HCT116 (cell line): ENCODE results near the gene PRTG. TPM values are rescaled to one million over a fixed set of nuclear protein-coding genes. Genes with fewer than 3 reads are reported as not detected.

Experiments
- ATAC-seq: fragments of 200-7000 bp; cut with Tn5 transposase; 2 replicates; pipeline ENCODE4 v1.9.1; 2020; ENCODE audit warnings: mild to moderate bottlenecking, moderate library complexity
- BruUV-seq: library from RNA; stranded (reverse); fragments of 400-500 nt; replicated peaks from 2 replicates; lab custom pipeline; 2021; lab: Mats Ljungman, UMichigan
- CTCF ChIA-PET: fragments of 300-600 bp; sonication (Branson Sonifier 250); formaldehyde crosslinking; loops from one replicate; lab custom pipeline; 2021; ENCODE audit warnings: antibody characterized with exemption; lab: Charles Lee
- POLR2A ChIA-PET: fragments of 300-600, 350-600 bp; sonication (Branson Sonifier 250); formaldehyde crosslinking; loops from one replicate; lab custom pipeline; 2021; ENCODE audit warnings: antibody characterized with exemption; lab: Charles Lee
- RAD21 ChIA-PET, 2 experiments: fragments of 300-600 bp; sonication (Branson Sonifier 250); formaldehyde crosslinking; loops; one replicate each; lab custom pipeline; 2023; ENCODE audit warnings: low total read pairs in 2 of 2; ENCODE audit not compliant: uncharacterized antibody in 2 of 2, unreplicated experiment in 2 of 2, low non-redundant PET in 1 of 2; lab: Charles Lee
- DNase-seq: peaks from one replicate; pipeline ENCODE4 v3.0.0-alpha.2; 2010; ENCODE audit warnings: low read depth, low spot score
- H2AFZ ChIP-seq: fragments of 200-600 bp; shearing (Covaris generic), sonication (generic); 2 replicates; pipeline ENCODE4 v1.6.1; 2017; ENCODE audit warnings: low read depth, mixed run types, mixed read lengths, antibody characterized with exemption, low read length; ENCODE audit not compliant: poor library complexity, severe bottlenecking
- H3K27ac ChIP-seq: 2 replicates; pipeline ENCODE4 v1.5.1; 2012; ENCODE audit warnings: low read depth, low read length
- H3K27me3 ChIP-seq: fragments of 200-600 bp; sonication (generic); 2 replicates; pipeline ENCODE4 v1.6.1; 2016; ENCODE audit warnings: mixed run types, low read length, mixed read lengths; ENCODE audit not compliant: insufficient read depth
- H3K36me3 ChIP-seq, 2 experiments: fragments of 200-500 bp in 1 of 2; fragments of 200-600 bp in 1 of 2; sonication (Bioruptor generic) in 1 of 2; sonication (generic) in 1 of 2; 2 replicates each; pipeline versions ENCODE4 v1.5.1 to v1.6.1; 2014 to 2016; ENCODE audit warnings: low read length in 2 of 2, inconsistent platforms in 1 of 2, mixed read lengths in 1 of 2, mixed run types in 1 of 2; ENCODE audit not compliant: insufficient read depth in 2 of 2, control insufficient read depth in 1 of 2
- H3K4me1 ChIP-seq, 2 experiments: fragments of 200-600 bp in 1 of 2; sonication (generic) in 1 of 2; 2 replicates each; pipeline versions ENCODE4 v1.5.1 to v1.6.1; 2012 to 2017; ENCODE audit warnings: low read length in 2 of 2, inconsistent platforms in 1 of 2, mild to moderate bottlenecking in 1 of 2, mixed read lengths in 1 of 2, mixed run types in 1 of 2, moderate library complexity in 1 of 2; ENCODE audit not compliant: insufficient read depth in 2 of 2, control insufficient read depth in 1 of 2
- H3K4me2 ChIP-seq: fragments of 200-600 bp; sonication (generic); 2 replicates; pipeline ENCODE4 v1.6.1; 2017; ENCODE audit warnings: mixed run types, low read length, mixed read lengths
- H3K4me3 ChIP-seq, 2 experiments: fragments of 200-600 bp in 1 of 2; sonication (generic) in 1 of 2; replicated peaks in 1 of 2; 2 replicates each; pipeline ENCODE4 v1.5.1; 2011 to 2016; ENCODE audit warnings: low read length in 2 of 2, control low read depth in 1 of 2, low read depth in 1 of 2, mild to moderate bottlenecking in 1 of 2, mixed read lengths in 1 of 2, mixed run types in 1 of 2
- H3K79me2 ChIP-seq: fragments of 200-600 bp; sonication (generic); 2 replicates; pipeline ENCODE4 v1.6.1; 2017; ENCODE audit warnings: mild to moderate bottlenecking, mixed run types, low read length, moderate library complexity, mixed read lengths; ENCODE audit not compliant: insufficient read depth
- H3K9ac ChIP-seq: fragments of 200-600 bp; sonication (generic); 2 replicates; pipeline ENCODE4 v1.6.1; 2016; ENCODE audit warnings: low read length, mixed read lengths
- H3K9me2 ChIP-seq: fragments of 200-600 bp; sonication (generic), shearing (Covaris generic); 2 replicates; pipeline ENCODE4 v1.6.1; 2017; ENCODE audit warnings: mixed run types, mild to moderate bottlenecking, moderate library complexity; ENCODE audit not compliant: insufficient read depth
- H3K9me3 ChIP-seq, 2 experiments: fragments of 200-500 bp in 1 of 2; fragments of 200-600 bp in 1 of 2; sonication (Bioruptor generic) in 1 of 2; sonication (generic) in 1 of 2; 2 replicates each; pipeline ENCODE4 v1.6.1; 2014 to 2017; ENCODE audit warnings: low read length in 2 of 2, mixed read lengths in 2 of 2, inconsistent platforms in 1 of 2, low read depth in 1 of 2, mild to moderate bottlenecking in 1 of 2, mixed run types in 1 of 2, moderate library complexity in 1 of 2; ENCODE audit not compliant: control insufficient read depth in 1 of 2, insufficient read depth in 1 of 2
- H4K20me1 ChIP-seq: fragments of 200-600 bp; sonication (generic), shearing (Covaris generic); 2 replicates; pipeline ENCODE4 v1.6.1; 2017; ENCODE audit warnings: mixed run types, mild to moderate bottlenecking, moderate library complexity; ENCODE audit not compliant: insufficient read depth
- ELF1 ChIP-seq: IDR thresholded peaks from 2 replicates; pipeline ENCODE4 v1.6.1; 2012; ENCODE audit warnings: low read depth, borderline replicate concordance
- EZH2 ChIP-seq: fragments of 200-600 bp; sonication (generic); IDR thresholded peaks from 2 replicates; pipeline ENCODE4 v1.6.1; 2017; ENCODE audit warnings: antibody characterized with exemption, mixed run types
- EZH2phosphoT487 ChIP-seq: fragments of 200-600 bp; IDR thresholded peaks from 2 replicates; pipeline ENCODE4 v1.6.1; 2018; ENCODE audit warnings: antibody characterized with exemption, borderline replicate concordance
- RAD21 ChIP-seq: IDR thresholded peaks from 2 replicates; pipeline ENCODE4 v1.6.1; 2012; ENCODE audit warnings: low read depth, mild to moderate bottlenecking
- SIN3A ChIP-seq: IDR thresholded peaks from 2 replicates; pipeline ENCODE4 v1.6.1; 2012; ENCODE audit warnings: low read depth
- YY1 ChIP-seq: IDR thresholded peaks from 2 replicates; pipeline ENCODE4 v1.6.1; 2011; ENCODE audit warnings: low read length, low read depth, moderate library complexity, mild to moderate bottlenecking; ENCODE audit not compliant: insufficient replicate concordance; ENCODE audit errors: extremely low read depth
- ZFX ChIP-seq: fragments of 450-650 bp; IDR thresholded peaks from 2 replicates; pipeline ENCODE4 v1.6.1; 2017
- ZNF274 ChIP-seq: fragments of 200-500 bp; sonication (Bioruptor generic); IDR thresholded peaks from 2 replicates; pipeline ENCODE4 v1.6.1; 2014; ENCODE audit warnings: mild to moderate bottlenecking, low read depth, low read length, inconsistent platforms
- intact Hi-C: fragments of 100-400 bp; cut with micrococcal nuclease; formaldehyde crosslinking; loops from 2 replicates; pipeline ENCODE4 v1.10.0; 2022
- total RNA-seq: library from RNA; stranded (reverse); gene quantifications from one replicate; pipeline ENCODE4 v1.2.1, GENCODE V29; 2021; ENCODE audit not compliant: unreplicated experiment
- TF ChIP-seq, protein P1 (sequence below): IDR thresholded peaks from 2 replicates; pipeline ENCODE4 v1.6.1; 2012
- TF ChIP-seq, protein P2 (sequence below): IDR thresholded peaks from 2 replicates; pipeline ENCODE4 v1.6.1; 2012
- TF ChIP-seq, protein P3 (sequence below): IDR thresholded peaks from 2 replicates; pipeline ENCODE4 v1.6.1; 2011; ENCODE audit warnings: mild to moderate bottlenecking, low read length, moderate library complexity; ENCODE audit not compliant: insufficient replicate concordance; ENCODE audit errors: extremely low read depth

The PRTG gene
- total RNA-seq, 1 experiment from 2014 or later = not detected

DNA sequence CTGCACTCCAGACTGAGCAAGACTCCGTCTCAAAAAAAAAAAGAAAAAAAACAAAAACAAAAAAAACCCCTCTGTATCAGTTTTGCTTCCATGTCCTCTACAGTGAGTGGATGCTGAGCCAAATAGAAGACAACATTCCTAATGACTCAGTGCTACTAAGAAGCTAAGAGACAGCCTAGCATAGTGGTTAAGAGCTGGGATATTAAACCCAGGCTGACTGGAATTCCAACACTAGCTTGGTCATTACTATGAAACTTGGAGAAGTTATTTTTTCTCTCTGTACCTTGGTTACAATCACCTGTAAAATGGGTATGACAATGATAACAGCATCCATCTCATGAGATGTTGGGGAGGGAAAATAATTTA lies 93.9 kb downstream of the PRTG start:
- Histone ChIP-seq H3K79me2 (no peaks in the 10 kb centered on the region), H3K9ac (no peak overlapping the region), H3K27me3 (no peaks in the 10 kb centered on the region), H3K4me3 (no peak overlapping the region), H3K9me2 (no peaks in the 10 kb centered on the region), H3K4me2 (no peak overlapping the region), H2AFZ (no peak overlapping the region), H3K36me3 (no peaks in the 10 kb centered on the region), H4K20me1 (no peaks in the 10 kb centered on the region), H3K27ac (no peak overlapping the region), H3K9me3 (no peaks in the 10 kb centered on the region), H3K4me1 (no peaks in the 10 kb centered on the region)
- TF ChIP-seq ELF1 (no peak), YY1 (no peak), ZNF274 (no peak), EZH2 (no peak), SIN3A (no peak), ZFX (no peak), RAD21 (no peak)
- no TSS peak for BruUV-seq
- no peak for ATAC-seq
- ChIA-PET POLR2A (interaction anchor here (0.8 kb wide), 1 partner anchor 18 kb away, joined by 3 read pairs; no protein-coding TSS in a partner anchor), RAD21 (interaction anchor here in 1 of 2 experiments (1.0 kb wide), 1 partner anchor 197 kb away, joined by 6 read pairs; no protein-coding TSS in a partner anchor), CTCF (interaction anchor here (0.6 to 5.8 kb wide), 14 partner anchors 10 to 596 kb away, joined by 3 to 53 read pairs (median 4); no protein-coding TSS in a partner anchor)
- intact Hi-C loops = loop anchor here (2.0 to 5.0 kb wide), 2 partner anchors 598 to 778 kb away; no protein-coding TSS in a partner anchor
- DNase-seq = no peak

DNA sequence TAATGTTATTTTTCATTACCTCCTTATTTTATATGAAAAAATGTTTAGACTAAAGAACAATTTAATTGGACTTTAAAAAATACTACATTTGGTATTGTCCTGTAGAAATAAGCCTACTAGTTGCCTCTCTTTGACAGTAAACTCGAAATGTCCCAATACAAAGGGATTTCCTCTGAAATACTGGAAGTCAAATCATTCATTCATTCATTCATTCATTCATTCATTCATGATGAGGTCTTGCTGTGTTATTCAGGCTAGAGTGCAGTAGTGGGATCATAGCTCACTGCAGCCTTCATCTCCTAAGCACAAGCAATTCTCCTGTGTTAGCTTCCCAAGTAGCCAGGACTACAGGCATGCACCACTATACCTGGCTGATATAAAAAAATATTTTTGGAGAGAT lies 104.2 kb downstream of the PRTG start:
- intact Hi-C loops = no loop called here
- DNase-seq (no peak), ATAC-seq (no peak)
- Histone ChIP-seq H3K9ac (no peak overlapping the region), H3K4me2 (no peak overlapping the region), H3K9me2 (no peaks in the 10 kb centered on the region), H2AFZ (no peak overlapping the region), H3K27ac (no peak overlapping the region), H3K4me1 (no peaks in the 10 kb centered on the region), H3K27me3 (no peaks in the 10 kb centered on the region), H4K20me1 (no peaks in the 10 kb centered on the region), H3K36me3 (no peaks in the 10 kb centered on the region), H3K4me3 (no peak overlapping the region), H3K79me2 (no peaks in the 10 kb centered on the region), H3K9me3 (no peaks in the 10 kb centered on the region)
- ChIA-PET RAD21 (no interaction called here), CTCF (interaction anchor here (1.2 to 2.6 kb wide), 2 partner anchors 9 to 112 kb away, joined by 4 to 6 read pairs; no protein-coding TSS in a partner anchor), POLR2A (interaction anchor here (1.5 kb wide), 1 partner anchor 11 kb away, joined by 8 read pairs; no protein-coding TSS in a partner anchor)
- no TSS peak for BruUV-seq
- TF ChIP-seq EZH2phosphoT487 (no peak), EZH2 (no peak), RAD21 (no peak), ELF1 (no peak)
- TF ChIP-seq, protein P1, sequence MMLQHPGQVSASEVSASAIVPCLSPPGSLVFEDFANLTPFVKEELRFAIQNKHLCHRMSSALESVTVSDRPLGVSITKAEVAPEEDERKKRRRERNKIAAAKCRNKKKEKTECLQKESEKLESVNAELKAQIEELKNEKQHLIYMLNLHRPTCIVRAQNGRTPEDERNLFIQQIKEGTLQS = no peak
- TF ChIP-seq, protein P2, sequence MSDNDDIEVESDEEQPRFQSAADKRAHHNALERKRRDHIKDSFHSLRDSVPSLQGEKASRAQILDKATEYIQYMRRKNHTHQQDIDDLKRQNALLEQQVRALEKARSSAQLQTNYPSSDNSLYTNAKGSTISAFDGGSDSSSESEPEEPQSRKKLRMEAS = no peak
- TF ChIP-seq, protein P3, sequence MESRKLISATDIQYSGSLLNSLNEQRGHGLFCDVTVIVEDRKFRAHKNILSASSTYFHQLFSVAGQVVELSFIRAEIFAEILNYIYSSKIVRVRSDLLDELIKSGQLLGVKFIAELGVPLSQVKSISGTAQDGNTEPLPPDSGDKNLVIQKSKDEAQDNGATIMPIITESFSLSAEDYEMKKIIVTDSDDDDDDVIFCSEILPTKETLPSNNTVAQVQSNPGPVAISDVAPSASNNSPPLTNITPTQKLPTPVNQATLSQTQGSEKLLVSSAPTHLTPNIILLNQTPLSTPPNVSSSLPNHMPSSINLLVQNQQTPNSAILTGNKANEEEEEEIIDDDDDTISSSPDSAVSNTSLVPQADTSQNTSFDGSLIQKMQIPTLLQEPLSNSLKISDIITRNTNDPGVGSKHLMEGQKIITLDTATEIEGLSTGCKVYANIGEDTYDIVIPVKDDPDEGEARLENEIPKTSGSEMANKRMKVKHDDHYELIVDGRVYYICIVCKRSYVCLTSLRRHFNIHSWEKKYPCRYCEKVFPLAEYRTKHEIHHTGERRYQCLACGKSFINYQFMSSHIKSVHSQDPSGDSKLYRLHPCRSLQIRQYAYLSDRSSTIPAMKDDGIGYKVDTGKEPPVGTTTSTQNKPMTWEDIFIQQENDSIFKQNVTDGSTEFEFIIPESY = no peak
